Neural cell (in vitro differentiated cells): ENCODE measurements around the gene VPS8.

Experiments used
- CTCF ChIP-seq: fragments of 450-650 bp; IDR thresholded peaks from 2 replicates; pipeline ENCODE4 v1.5.1; 2014; ENCODE audit warnings: antibody characterized with exemption, mild to moderate bottlenecking, moderate library complexity; ENCODE audit not compliant: poor library complexity, severe bottlenecking
- EZH2 ChIP-seq: fragments of 200-600, 300-800 bp; shearing (Covaris generic), sonication (generic); IDR thresholded peaks from 2 replicates; pipeline ENCODE4 v1.6.1; 2014; ENCODE audit warnings: antibody characterized with exemption, low read length, borderline replicate concordance, mild to moderate bottlenecking; ENCODE audit not compliant: insufficient read depth, poor library complexity, severe bottlenecking
- POLR2AphosphoS5 ChIP-seq: IDR thresholded peaks from 2 replicates; pipeline ENCODE4 v1.6.1; 2012
- RAD21 ChIP-seq: fragments of 450-650 bp; conservative IDR thresholded peaks from 2 replicates; pipeline ENCODE4 v1.6.1; 2014; ENCODE audit warnings: antibody characterized with exemption, mild to moderate bottlenecking, moderate library complexity
- SMC3 ChIP-seq: fragments of 450-650 bp; conservative IDR thresholded peaks from 2 replicates; pipeline ENCODE4 v1.6.1; 2014; ENCODE audit warnings: antibody characterized with exemption, mild to moderate bottlenecking, moderate library complexity; ENCODE audit not compliant: poor library complexity
- TAF1 ChIP-seq: IDR thresholded peaks from 2 replicates; pipeline ENCODE4 v1.6.1; 2012; ENCODE audit warnings: low read depth

GRCh38 chr3:185052631-185053030 is 240.7 kb downstream of the VPS8 start:
- no peak for TF ChIP-seq CTCF
- TF ChIP-seq EZH2 = no peak
- TF ChIP-seq SMC3 = no peak
- TF ChIP-seq POLR2AphosphoS5 = no peak
- TF ChIP-seq RAD21 = no peak
- TF ChIP-seq TAF1 = no peak
